ENCODE measurements around the gene FGF6. TPM values are rescaled to one million over a fixed set of nuclear protein-coding genes. Genes with fewer than 3 reads are reported as not detected.

FGF6 gene
- total RNA-seq, 1 donor from 2014 or later: not detected

DNA sequence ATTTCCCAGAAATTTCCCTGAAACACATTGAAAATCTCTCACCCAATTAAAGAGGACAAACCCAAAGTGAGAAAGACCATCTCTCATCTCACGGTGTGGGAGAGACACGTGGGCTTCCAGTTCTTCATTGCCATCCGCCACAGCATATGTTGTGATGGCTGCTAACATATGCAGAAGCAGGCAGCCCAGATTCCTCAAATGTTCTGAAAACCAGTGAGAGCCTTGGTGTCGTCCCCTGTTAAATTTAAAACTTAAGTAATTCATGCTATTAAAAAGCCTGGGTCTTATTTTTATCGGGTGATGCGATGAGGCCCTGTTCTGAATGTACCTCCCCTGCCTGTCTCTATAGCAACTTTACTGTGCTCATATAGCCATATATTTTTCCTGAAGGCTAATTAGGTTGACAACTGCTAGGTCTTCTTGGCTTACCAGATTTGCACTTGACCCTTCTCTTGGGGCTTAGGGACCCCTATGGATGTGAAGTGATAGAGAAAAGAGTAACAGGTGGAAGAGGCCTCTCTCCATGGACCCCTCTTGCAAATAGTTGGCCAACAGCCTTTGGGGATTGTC, 2.8 kb upstream of the FGF6 start:
- Mint-ChIP-seq H3K4me3 (ENCODE audit: unreplicated experiment) (no peak overlapping the region), H3K36me3 (ENCODE audit: unreplicated experiment) (peaks cover 9% of the 10 kb centered on the region), H3K4me1 (ENCODE audit: low read depth, unreplicated experiment) (peaks cover 4% of the 10 kb centered on the region), H3K27ac (ENCODE audit: unreplicated experiment) (no peak overlapping the region), H3K27me3 (ENCODE audit: unreplicated experiment) (peaks cover 2% of the 10 kb centered on the region), H3K9me3 (ENCODE audit: unreplicated experiment) (peaks cover 4% of the 10 kb centered on the region)
- DNase-seq: no peak
- TF ChIP-seq, protein P1, sequence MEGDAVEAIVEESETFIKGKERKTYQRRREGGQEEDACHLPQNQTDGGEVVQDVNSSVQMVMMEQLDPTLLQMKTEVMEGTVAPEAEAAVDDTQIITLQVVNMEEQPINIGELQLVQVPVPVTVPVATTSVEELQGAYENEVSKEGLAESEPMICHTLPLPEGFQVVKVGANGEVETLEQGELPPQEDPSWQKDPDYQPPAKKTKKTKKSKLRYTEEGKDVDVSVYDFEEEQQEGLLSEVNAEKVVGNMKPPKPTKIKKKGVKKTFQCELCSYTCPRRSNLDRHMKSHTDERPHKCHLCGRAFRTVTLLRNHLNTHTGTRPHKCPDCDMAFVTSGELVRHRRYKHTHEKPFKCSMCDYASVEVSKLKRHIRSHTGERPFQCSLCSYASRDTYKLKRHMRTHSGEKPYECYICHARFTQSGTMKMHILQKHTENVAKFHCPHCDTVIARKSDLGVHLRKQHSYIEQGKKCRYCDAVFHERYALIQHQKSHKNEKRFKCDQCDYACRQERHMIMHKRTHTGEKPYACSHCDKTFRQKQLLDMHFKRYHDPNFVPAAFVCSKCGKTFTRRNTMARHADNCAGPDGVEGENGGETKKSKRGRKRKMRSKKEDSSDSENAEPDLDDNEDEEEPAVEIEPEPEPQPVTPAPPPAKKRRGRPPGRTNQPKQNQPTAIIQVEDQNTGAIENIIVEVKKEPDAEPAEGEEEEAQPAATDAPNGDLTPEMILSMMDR (IDR thresholded peaks at IDR 0.05; ENCODE audit: partially characterized antibody, unreplicated experiment): no peak

DNA sequence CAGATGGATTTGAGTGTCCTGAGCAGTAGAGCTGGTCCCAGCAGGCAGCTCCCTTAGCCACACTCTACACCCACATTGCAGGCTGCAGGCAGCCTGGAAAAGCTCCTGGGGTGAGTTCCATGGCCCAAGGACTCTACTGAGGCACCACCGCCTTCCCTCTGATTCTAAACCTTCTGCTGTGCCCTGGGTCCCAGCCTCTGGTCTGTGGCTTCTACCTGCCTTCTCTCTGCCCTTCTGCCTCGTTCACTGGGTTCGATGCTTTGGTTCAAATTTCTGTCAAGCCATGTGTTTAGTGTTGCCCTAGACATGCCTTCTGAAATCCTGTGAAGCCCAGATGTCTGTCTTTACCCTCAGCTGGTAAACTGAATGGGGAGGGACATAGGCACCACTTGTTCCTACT, 1.5 kb upstream of the FGF6 start:
- Mint-ChIP-seq H3K36me3 (ENCODE audit: unreplicated experiment) (peaks cover 4% of the 10 kb centered on the region), H3K27ac (ENCODE audit: unreplicated experiment) (no peak overlapping the region), H3K4me1 (ENCODE audit: low read depth, unreplicated experiment) (peaks cover 12% of the 10 kb centered on the region), H3K4me3 (ENCODE audit: unreplicated experiment) (no peak overlapping the region), H3K9me3 (ENCODE audit: unreplicated experiment) (peaks cover 3% of the 10 kb centered on the region), H3K27me3 (ENCODE audit: unreplicated experiment) (peaks cover 2% of the 10 kb centered on the region)
- TF ChIP-seq, protein P1 (IDR thresholded peaks at IDR 0.05; ENCODE audit: partially characterized antibody, unreplicated experiment): no peak
- no peak for DNase-seq

DNA sequence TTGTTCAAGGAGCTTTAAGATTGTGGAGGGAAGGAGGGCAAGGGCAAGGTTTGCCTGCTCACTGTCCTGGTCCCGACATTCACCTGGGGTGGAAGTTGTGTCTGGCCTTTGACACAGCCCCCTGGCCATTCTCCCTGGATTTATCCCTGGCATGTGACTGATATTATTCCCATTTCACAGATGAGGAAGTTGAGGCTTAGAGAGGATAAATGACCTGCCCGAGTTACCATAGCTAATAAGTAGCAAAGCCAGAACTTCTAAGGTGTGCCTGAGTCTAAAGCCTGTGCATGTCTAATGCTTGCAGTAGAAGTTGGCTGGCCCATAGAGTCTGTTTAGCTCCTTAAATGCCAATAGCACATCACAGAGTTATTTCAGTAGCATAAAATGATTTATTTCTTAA, 720 bp upstream of the FGF6 start:
- Mint-ChIP-seq H3K4me1 (ENCODE audit: low read depth, unreplicated experiment) (peaks cover 14% of the 10 kb centered on the region), H3K27me3 (ENCODE audit: unreplicated experiment) (peaks cover 2% of the 10 kb centered on the region), H3K9me3 (ENCODE audit: unreplicated experiment) (peaks cover 2% of the 10 kb centered on the region), H3K4me3 (ENCODE audit: unreplicated experiment) (no peak overlapping the region), H3K27ac (ENCODE audit: unreplicated experiment) (no peak overlapping the region), H3K36me3 (ENCODE audit: unreplicated experiment) (no peaks in the 10 kb centered on the region)
- TF ChIP-seq, protein P1 (IDR thresholded peaks at IDR 0.05; ENCODE audit: partially characterized antibody, unreplicated experiment): no peak
- DNase-seq: no peak

DNA sequence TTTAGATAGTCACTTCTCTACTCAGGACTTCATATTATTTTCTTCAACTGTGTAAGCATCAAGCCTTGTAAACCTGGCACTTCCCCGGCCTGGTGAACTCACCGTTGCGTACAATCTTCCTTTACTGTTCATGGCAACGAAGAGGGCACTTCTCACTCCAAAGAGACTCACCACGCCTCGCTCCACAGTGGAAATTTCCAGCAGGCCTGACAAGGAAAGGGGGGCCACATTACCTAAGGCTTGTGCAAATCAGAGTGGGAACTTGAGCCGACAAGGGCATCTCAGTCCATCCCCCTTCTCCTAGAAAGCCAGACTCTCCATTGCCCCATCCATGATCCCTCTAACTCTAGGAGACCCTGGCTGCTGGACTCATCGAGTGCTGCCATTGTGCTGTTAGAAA, 1.6 kb downstream of the FGF6 start:
- H3K4me1 Mint-ChIP-seq (ENCODE audit: low read depth, unreplicated experiment): peaks cover 18% of the 10 kb centered on the region
- no peak for DNase-seq
- no peak overlapping the region for H3K27ac Mint-ChIP-seq (ENCODE audit: unreplicated experiment)
- peaks cover 2% of the 10 kb centered on the region for H3K9me3 Mint-ChIP-seq (ENCODE audit: unreplicated experiment)
- no peaks in the 10 kb centered on the region for H3K36me3 Mint-ChIP-seq (ENCODE audit: unreplicated experiment)
- H3K4me3 Mint-ChIP-seq (ENCODE audit: unreplicated experiment): no peak overlapping the region
- TF ChIP-seq, protein P1 (IDR thresholded peaks at IDR 0.05; ENCODE audit: partially characterized antibody, unreplicated experiment): no peak
- peaks cover 2% of the 10 kb centered on the region for H3K27me3 Mint-ChIP-seq (ENCODE audit: unreplicated experiment)

DNA sequence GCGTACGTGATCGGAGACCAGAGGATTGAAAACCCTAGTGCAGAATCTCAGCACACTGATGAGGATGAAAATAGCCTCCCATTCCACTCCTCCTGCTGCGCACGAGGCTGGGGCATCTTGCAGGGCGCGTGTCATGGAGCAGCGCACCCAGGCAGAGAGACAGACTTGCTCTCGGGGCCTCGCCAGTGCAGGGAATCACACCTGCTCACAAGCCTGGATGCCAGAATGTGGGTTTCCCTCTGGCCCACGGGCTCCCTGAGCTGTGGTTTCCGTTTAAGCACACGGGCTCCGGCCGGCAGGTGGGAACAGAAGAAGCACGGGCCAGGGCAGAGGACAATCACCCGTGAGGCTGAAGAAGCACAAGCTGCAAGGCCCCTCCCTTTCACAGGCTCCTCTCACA, 2.0 kb downstream of the FGF6 start:
- Mint-ChIP-seq H3K4me3 (ENCODE audit: unreplicated experiment) (no peak overlapping the region), H3K4me1 (ENCODE audit: low read depth, unreplicated experiment) (peaks cover 18% of the 10 kb centered on the region), H3K36me3 (ENCODE audit: unreplicated experiment) (no peaks in the 10 kb centered on the region), H3K27me3 (ENCODE audit: unreplicated experiment) (peaks cover 2% of the 10 kb centered on the region), H3K9me3 (ENCODE audit: unreplicated experiment) (peaks cover 2% of the 10 kb centered on the region), H3K27ac (ENCODE audit: unreplicated experiment) (no peak overlapping the region)
- TF ChIP-seq, protein P1 (IDR thresholded peaks at IDR 0.05; ENCODE audit: partially characterized antibody, unreplicated experiment): no peak
- no peak for DNase-seq

Measured in glutamatergic neuron (in vitro differentiated cells).